Endothelial cell of umbilical vein (primary cell): ENCODE results near the gene BMP2K. TPM values are rescaled to one million over a fixed set of nuclear protein-coding genes. Genes with fewer than 3 reads are reported as not detected.

ENCODE experiments used
- BruUV-seq: library from RNA; stranded (reverse); fragments of 400-500 nt; replicated peaks from 2 replicates; lab custom pipeline; 2021; lab: Mats Ljungman, UMichigan
- CTCF ChIA-PET: fragments of 300-600, 350-600 bp; sonication (Branson Sonifier 250); formaldehyde crosslinking; loops from one replicate; lab custom pipeline; 2021; ENCODE audit warnings: antibody characterized with exemption, inconsistent platforms; lab: Charles Lee
- POLR2A ChIA-PET: fragments of 300-600, 350-600 bp; sonication (Branson Sonifier 250); formaldehyde crosslinking; loops from one replicate; lab custom pipeline; 2021; ENCODE audit warnings: antibody characterized with exemption, inconsistent platforms; lab: Charles Lee
- DNase-seq: peaks from one replicate; pipeline ENCODE4 v3.0.0-alpha.2; 2011; ENCODE audit warnings: low read depth, low spot score
- FAIRE-seq: peaks from 2 replicates; lab custom pipeline; 2011; peaks lifted over from hg19 to GRCh38; lab: Jason Lieb, UNC
- H2AFZ ChIP-seq: 2 replicates; pipeline ENCODE4 v1.6.0; 2012; ENCODE audit warnings: low read depth, low read length, control low read depth, inconsistent platforms
- H3K27ac ChIP-seq: 2 replicates; pipeline ENCODE4 v1.5.1; 2011; ENCODE audit warnings: low read depth, mild to moderate bottlenecking, control low read depth, low read length, moderate library complexity; ENCODE audit not compliant: insufficient read depth
- H3K27me3 ChIP-seq, 2 experiments: 2 replicates each; pipeline versions ENCODE4 v1.6.0 to v1.6.1; 2011; ENCODE audit warnings: low read length in 2 of 2, mixed read lengths in 1 of 2; ENCODE audit not compliant: control insufficient read depth in 2 of 2, insufficient read depth in 2 of 2
- H3K36me3 ChIP-seq, 2 experiments: 2 replicates in 1 of 2; 3 replicates in 1 of 2; pipeline ENCODE4 v1.5.1; 2011; ENCODE audit warnings: low read length in 2 of 2, mild to moderate bottlenecking in 1 of 2, moderate library complexity in 1 of 2; ENCODE audit not compliant: control insufficient read depth in 2 of 2, insufficient read depth in 2 of 2; ENCODE audit errors: extremely low read depth in 1 of 2
- H3K4me1 ChIP-seq: 3 replicates; pipeline ENCODE4 v1.5.1; 2011; ENCODE audit warnings: mild to moderate bottlenecking, low read length; ENCODE audit not compliant: control insufficient read depth, insufficient read depth; ENCODE audit errors: extremely low read depth
- H3K4me2 ChIP-seq: 2 replicates; pipeline ENCODE4 v1.6.1; 2011; ENCODE audit warnings: low read length, control low read depth, mixed read lengths; ENCODE audit not compliant: insufficient read depth
- H3K4me3 ChIP-seq, 3 experiments: fragments of 200-600 bp in 1 of 3; sonication (generic), shearing (Covaris generic) in 1 of 3; replicated peaks in 1 of 3; 2 replicates each; pipeline ENCODE4 v1.5.1; 2011 to 2016; ENCODE audit warnings: control low read depth in 3 of 3, low read length in 3 of 3, mild to moderate bottlenecking in 2 of 3, inconsistent platforms in 1 of 3, low read depth in 1 of 3, moderate library complexity in 1 of 3; ENCODE audit not compliant: insufficient read depth in 1 of 3
- H3K79me2 ChIP-seq: 2 replicates; pipeline ENCODE4 v1.6.0; 2012; ENCODE audit warnings: low read length, inconsistent platforms; ENCODE audit not compliant: control insufficient read depth, insufficient read depth
- H3K9ac ChIP-seq: replicated peaks from 2 replicates; pipeline ENCODE3; 2011; ENCODE audit warnings: low read length, control low read depth; ENCODE audit not compliant: insufficient read depth; ENCODE audit errors: extremely low read depth
- H3K9me1 ChIP-seq: replicated peaks from 3 replicates; pipeline ENCODE4 v1.6.0; 2011; ENCODE audit warnings: mild to moderate bottlenecking, low read length; ENCODE audit not compliant: control insufficient read depth, insufficient read depth; ENCODE audit errors: extremely low read depth
- H3K9me3 ChIP-seq: replicated peaks from 2 replicates; pipeline ENCODE4 v1.5.1; 2012; ENCODE audit warnings: low read length, inconsistent platforms; ENCODE audit not compliant: control insufficient read depth, insufficient read depth
- H4K20me1 ChIP-seq: replicated peaks from 2 replicates; pipeline ENCODE3; 2011; ENCODE audit warnings: mild to moderate bottlenecking, low read length; ENCODE audit not compliant: control insufficient read depth, insufficient read depth; ENCODE audit errors: extremely low read depth
- CTCF ChIP-seq, 2 donors: IDR thresholded peaks; 1 replicate in 1 of 2; 2 replicates in 1 of 2; pipeline ENCODE4 v1.5.1; 2011; ENCODE audit warnings: low read length in 2 of 2, mild to moderate bottlenecking in 2 of 2, moderate library complexity in 2 of 2, control low read depth in 1 of 2, inconsistent platforms in 1 of 2, low read depth in 1 of 2; ENCODE audit not compliant: insufficient read depth in 1 of 2; ENCODE audit errors: extremely low read depth in 1 of 2
- EZH2 ChIP-seq: IDR thresholded peaks from 2 replicates; pipeline ENCODE4 v1.6.1; 2012; ENCODE audit warnings: borderline replicate concordance, low read depth, mild to moderate bottlenecking, moderate library complexity, low read length, inconsistent platforms; ENCODE audit not compliant: severe bottlenecking
- FOS ChIP-seq: IDR thresholded peaks from 2 replicates; pipeline ENCODE4 v1.6.1; 2011; ENCODE audit warnings: mild to moderate bottlenecking, low read length, moderate library complexity, borderline replicate concordance; ENCODE audit not compliant: insufficient read depth
- GATA2 ChIP-seq: IDR thresholded peaks from 2 replicates; pipeline ENCODE4 v1.7.0; 2011; ENCODE audit warnings: low read depth, mild to moderate bottlenecking, moderate library complexity, mixed read lengths, low read length; ENCODE audit not compliant: insufficient read length, insufficient read depth
- JUN ChIP-seq: IDR thresholded peaks from 2 replicates; pipeline ENCODE4 v1.6.1; 2011; ENCODE audit warnings: borderline replicate concordance, low read depth; ENCODE audit not compliant: insufficient read length, insufficient read depth
- MAX ChIP-seq: IDR thresholded peaks from 2 replicates; pipeline ENCODE4 v1.6.1; 2011; ENCODE audit not compliant: insufficient read depth, insufficient read length
- MYC ChIP-seq: IDR thresholded peaks from one replicate; pipeline ENCODE4 v1.6.1; 2011; ENCODE audit warnings: mild to moderate bottlenecking, low read depth, low read length
- POLR2A ChIP-seq: IDR thresholded peaks from 2 replicates; pipeline ENCODE4 v1.6.1; 2012; ENCODE audit warnings: low read depth, mild to moderate bottlenecking, control low read depth, low read length
- POLR2AphosphoS5 ChIP-seq: IDR thresholded peaks from 2 replicates; pipeline ENCODE4 v1.6.1; 2012; ENCODE audit warnings: low read depth, mild to moderate bottlenecking, control low read depth, low read length, moderate library complexity; ENCODE audit not compliant: insufficient read depth
- dilution Hi-C: fragments of 300-500 bp; cut with MboI; formaldehyde crosslinking; loops from one replicate; pipeline ENCODE4 v1.15.0; 2019; ENCODE audit warnings: low sequenced_read_pairs; ENCODE audit not compliant: extremely low pct_ligation_motif_present
- intact Hi-C: fragments of 100-400 bp; cut with micrococcal nuclease; formaldehyde crosslinking; loops from one replicate; pipeline ENCODE4 v1.10.0; 2022
- polyA plus RNA-seq, 4 experiments: library from polyadenylated mRNA; depleted of rRNA in 3 of 4; stranded (reverse) in 3 of 4; unstranded in 1 of 4; fragments of >200 nt; gene quantifications; 2 replicates each; pipeline versions ENCODE4 v1.2.1 to v1.2.3, GENCODE V29; 2011 to 2012; ENCODE audit warnings: missing spikeins in 1 of 4
- total RNA-seq: library from RNA; stranded (reverse); gene quantifications from 2 replicates; pipeline ENCODE4 v1.2.3, GENCODE V29; 2021

The BMP2K gene
- total and polyA plus RNA-seq, 2 donors (not counting 3 experiments of a cell fraction or from before 2014, with no cell fraction given) = 16.1 to 37.9 TPM

GRCh38 chr4:78806943-78807460 is 30.9 kb downstream of the BMP2K start:
- ChIA-PET CTCF (no interaction called here), POLR2A (no interaction called here)
- Histone ChIP-seq H3K9ac (no peak overlapping the region), H3K27ac (no peak overlapping the region), H3K27me3 (no peaks in the 10 kb centered on the region), H3K9me3 (no peaks in the 10 kb centered on the region), H3K4me1 (no peaks in the 10 kb centered on the region), H3K4me2 (no peak overlapping the region), H3K36me3 (no peaks in the 10 kb centered on the region), H3K4me3 (no peak overlapping the region), H4K20me1 (peaks cover 3% of the 10 kb centered on the region), H3K79me2 (peaks cover 74% of the 10 kb centered on the region), H2AFZ (no peak overlapping the region), H3K9me1 (no peaks in the 10 kb centered on the region)
- dilution Hi-C loops = no loop called here
- no peak for DNase-seq
- intact Hi-C loops = no loop called here
- no peak for TF ChIP-seq POLR2AphosphoS5
- no peak for TF ChIP-seq JUN
- TF ChIP-seq GATA2 = no peak
- FAIRE-seq = no peak
- BruUV-seq = no TSS peak

- no peaks in the 10 kb centered on the region for H4K20me1 ChIP-seq
- ChIA-PET CTCF (interaction anchor here (2.0 kb wide), 1 partner anchor 165 kb away, joined by 6 read pairs; no protein-coding TSS in a partner anchor), POLR2A (no interaction called here)
- no peak overlapping the region for H3K4me2 ChIP-seq
- H3K9me1 ChIP-seq = no peaks in the 10 kb centered on the region
- TF ChIP-seq JUN (no peak), MAX (no peak), CTCF (IDR thresholded peaks at IDR 0.05; ENCODE audit: extremely low read depth in 1 of 2, insufficient read depth in 1 of 2, low read depth in 1 of 2, low read length in 2 of 2) (no peak), MYC (no peak), FOS (no peak), EZH2 (no peak), GATA2 (no peak), POLR2AphosphoS5 (no peak), POLR2A (no peak)
- DNase-seq (no peak), FAIRE-seq (no peak)
- H3K4me3 ChIP-seq = no peak overlapping the region
- no peaks in the 10 kb centered on the region for H3K4me1 ChIP-seq
- peaks cover 75% of the 10 kb centered on the region for H3K79me2 ChIP-seq
- H3K36me3 ChIP-seq = no peaks in the 10 kb centered on the region
- no peak overlapping the region for H2AFZ ChIP-seq
- dilution Hi-C loops = no loop called here
- no peak overlapping the region for H3K27ac ChIP-seq
- H3K27me3 ChIP-seq = no peaks in the 10 kb centered on the region
- intact Hi-C loops = no loop called here
- H3K9ac ChIP-seq = no peak overlapping the region
- BruUV-seq = no TSS peak
- H3K9me3 ChIP-seq = no peaks in the 10 kb centered on the region
Observed at GRCh38 chr4:78809295-78809694, 33.1 kb downstream of the BMP2K start.
